Spinal cord (tissue), 10 donors: Measurements from ENCODE around the gene MTHFD1L. TPM values are rescaled to one million over a fixed set of nuclear protein-coding genes. Genes with fewer than 3 reads are reported as not detected.

Source experiments
- DNase-seq, 6 donors: peaks; one replicate each; pipeline versions ENCODE4 v3.0.0 to v3.0.0-alpha.2; 2013 to 2015; ENCODE audit warnings: low spot score in 6 of 6, low read depth in 4 of 6
- H3K27ac ChIP-seq: one replicate; pipeline ENCODE4 v1.5.1; 2013; ENCODE audit warnings: low read depth, low read length, control low read depth
- H3K27me3 ChIP-seq: one replicate; pipeline ENCODE4 v1.6.1; 2013; ENCODE audit warnings: low read length; ENCODE audit not compliant: control insufficient read depth, insufficient read depth
- H3K36me3 ChIP-seq: one replicate; pipeline ENCODE4 v1.6.1; 2013; ENCODE audit warnings: low read length; ENCODE audit not compliant: control insufficient read depth, insufficient read depth
- H3K4me1 ChIP-seq: one replicate; pipeline ENCODE4 v1.6.1; 2013; ENCODE audit warnings: low read length; ENCODE audit not compliant: control insufficient read depth, insufficient read depth
- H3K4me3 ChIP-seq: one replicate; pipeline ENCODE4 v1.5.1; 2013; ENCODE audit warnings: low read depth, low read length, control low read depth
- H3K9me3 ChIP-seq: one replicate; pipeline ENCODE4 v1.6.1; 2013; ENCODE audit warnings: low read length; ENCODE audit not compliant: control insufficient read depth, insufficient read depth
- WGBS: methylation state at CpG from one replicate; pipeline ENCODE4 v1.1.5; 2013; ENCODE audit warnings: missing lambda C conversion rate; ENCODE audit not compliant: insufficient coverage; 5-methylcytosine and 5-hydroxymethylcytosine counted together
- polyA plus RNA-seq, 2 donors: library from polyadenylated mRNA; unstranded; fragments of 120-200 nt; gene quantifications; one replicate each; pipeline ENCODE4 v1.2.1, GENCODE V29; 2013; ENCODE audit not compliant: insufficient read length in 2 of 2
- total RNA-seq, 2 donors: library from RNA; depleted of rRNA in 1 of 2; stranded (reverse); fragments of 120-200 nt in 1 of 2; fragments of >200 nt in 1 of 2; gene quantifications; one replicate each; pipeline versions ENCODE4 v1.2.3 to v1.2.4, GENCODE V29; 2013 to 2014
- donor health status: healthy.

The MTHFD1L gene
- total and polyA plus RNA-seq, 4 donors: 15.0 to 21.6 (median 17.8) TPM

- Histone ChIP-seq H3K4me1 (peaks cover 3% of the 10 kb centered on the region), H3K4me3 (no peak overlapping the region), H3K36me3 (peaks cover 8% of the 10 kb centered on the region), H3K27ac (no peak overlapping the region), H3K9me3 (no peaks in the 10 kb centered on the region), H3K27me3 (no peaks in the 10 kb centered on the region)
- WGBS: 69% methylated on average over 12 of the region's 12 CpGs
- DNase-seq: no peak
Measured at GRCh38 chr6:151052021-151052646, 186.6 kb downstream of the MTHFD1L start.

- WGBS: 10% methylated on average over 6 of the region's 8 CpGs
- no peaks in the 10 kb centered on the region for H3K9me3 ChIP-seq
- peaks cover 8% of the 10 kb centered on the region for H3K36me3 ChIP-seq
- no peak overlapping the region for H3K4me3 ChIP-seq
- DNase-seq: peak in 2 of 6 donors; percentile 64 to 77
- no peaks in the 10 kb centered on the region for H3K27me3 ChIP-seq
- H3K27ac ChIP-seq: peak overlapping the region; percentile 74
- H3K4me1 ChIP-seq: peaks cover 12% of the 10 kb centered on the region
Measured at GRCh38 chr6:151054306-151054705, 188.8 kb downstream of the MTHFD1L start.

- no peak overlapping the region for H3K27ac ChIP-seq
- no peaks in the 10 kb centered on the region for H3K9me3 ChIP-seq
- DNase-seq: no peak
- H3K36me3 ChIP-seq: peaks cover 5% of the 10 kb centered on the region
- H3K4me3 ChIP-seq: no peak overlapping the region
- H3K4me1 ChIP-seq: peaks cover 16% of the 10 kb centered on the region
- H3K27me3 ChIP-seq: no peaks in the 10 kb centered on the region
- 80% methylated on average over 8 of the region's 9 CpGs for WGBS
Measured at GRCh38 chr6:151056230-151056907, 190.9 kb downstream of the MTHFD1L start.

GRCh38 chr6:151057061-151057460, 191.6 kb downstream of the MTHFD1L start:
- WGBS: no CpG with 5 or more reads among the region's 3 CpGs
- Histone ChIP-seq H3K27me3 (no peaks in the 10 kb centered on the region), H3K4me1 (peaks cover 12% of the 10 kb centered on the region), H3K27ac (no peak overlapping the region), H3K4me3 (no peak overlapping the region), H3K36me3 (no peaks in the 10 kb centered on the region), H3K9me3 (no peaks in the 10 kb centered on the region)
- DNase-seq: no peak

- H3K9me3 ChIP-seq: no peaks in the 10 kb centered on the region
- no peaks in the 10 kb centered on the region for H3K36me3 ChIP-seq
- H3K4me3 ChIP-seq: no peak overlapping the region
- no peaks in the 10 kb centered on the region for H3K27me3 ChIP-seq
- peaks cover 12% of the 10 kb centered on the region for H3K4me1 ChIP-seq
- peak in 2 of 6 donors; percentile 39 to 70 for DNase-seq
- WGBS: 26% methylated on average over 5 of the region's 9 CpGs
- H3K27ac ChIP-seq: peak overlapping the region; percentile 50
Measured at GRCh38 chr6:151058021-151058733, 192.7 kb downstream of the MTHFD1L start.

- WGBS: 85% methylated on average over 12 of the region's 12 CpGs
- no peak overlapping the region for H3K4me3 ChIP-seq
- H3K4me1 ChIP-seq: peaks cover 12% of the 10 kb centered on the region
- no peaks in the 10 kb centered on the region for H3K9me3 ChIP-seq
- no peak for DNase-seq
- no peak overlapping the region for H3K27ac ChIP-seq
- no peaks in the 10 kb centered on the region for H3K27me3 ChIP-seq
- no peaks in the 10 kb centered on the region for H3K36me3 ChIP-seq
Measured at GRCh38 chr6:151059612-151060095, 194.2 kb downstream of the MTHFD1L start.

GRCh38 chr6:151060096-151060765, 194.7 kb downstream of the MTHFD1L start:
- H3K4me3 ChIP-seq: no peak overlapping the region
- no peaks in the 10 kb centered on the region for H3K27me3 ChIP-seq
- peak in 1 of 6 donors; percentile 38 for DNase-seq
- 91% methylated on average over 6 of the region's 8 CpGs for WGBS
- peaks cover 12% of the 10 kb centered on the region for H3K4me1 ChIP-seq
- no peaks in the 10 kb centered on the region for H3K9me3 ChIP-seq
- peak overlapping the region; percentile 33 for H3K27ac ChIP-seq
- H3K36me3 ChIP-seq: no peaks in the 10 kb centered on the region

- peak in 1 of 6 donors; percentile 51 for DNase-seq
- Histone ChIP-seq H3K27me3 (no peaks in the 10 kb centered on the region), H3K9me3 (no peaks in the 10 kb centered on the region), H3K36me3 (no peaks in the 10 kb centered on the region), H3K4me3 (no peak overlapping the region), H3K4me1 (peaks cover 12% of the 10 kb centered on the region), H3K27ac (peak overlapping the region; percentile 33)
- 76% methylated on average over 5 of the region's 10 CpGs for WGBS
Measured at GRCh38 chr6:151060766-151061531, 195.4 kb downstream of the MTHFD1L start.

GRCh38 chr6:151063352-151063751, 197.8 kb downstream of the MTHFD1L start:
- H3K36me3 ChIP-seq: no peaks in the 10 kb centered on the region
- H3K4me1 ChIP-seq: peaks cover 14% of the 10 kb centered on the region
- no peaks in the 10 kb centered on the region for H3K27me3 ChIP-seq
- no peak overlapping the region for H3K4me3 ChIP-seq
- H3K27ac ChIP-seq: no peak overlapping the region
- peak in 1 of 6 donors; percentile 71 for DNase-seq
- WGBS: no CpG with 5 or more reads among the region's 3 CpGs
- no peaks in the 10 kb centered on the region for H3K9me3 ChIP-seq
